PC-3 (cell line): ENCODE measurements around the gene CHCHD2. TPM values are rescaled to one million over a fixed set of nuclear protein-coding genes. Genes with fewer than 3 reads are reported as not detected.

ENCODE experiments used
- ATAC-seq: fragments of 200-7000 bp; cut with Tn5 transposase; 2 replicates; pipeline ENCODE4 v1.9.1; 2020; ENCODE audit warnings: mild to moderate bottlenecking, moderate library complexity
- BruUV-seq: library from RNA; stranded (reverse); fragments of 400-500 nt; replicated peaks from 2 replicates; lab custom pipeline; 2021; lab: Mats Ljungman, UMichigan
- CTCF ChIA-PET: fragments of 300-600 bp; sonication (Branson Sonifier 250); formaldehyde crosslinking; loops from one replicate; lab custom pipeline; 2022; ENCODE audit warnings: antibody characterized with exemption; lab: Charles Lee
- POLR2A ChIA-PET: fragments of 300-600 bp; sonication (Branson Sonifier 250); formaldehyde crosslinking; loops from one replicate; lab custom pipeline; 2022; ENCODE audit warnings: antibody characterized with exemption; ENCODE audit not compliant: unreplicated experiment; lab: Charles Lee
- DNase-seq: peaks from one replicate; pipeline ENCODE4 v3.0.0-alpha.2; 2015
- H2AFZ ChIP-seq: fragments of 300-600 bp; sonication (generic); 2 replicates; pipeline ENCODE4 v1.6.0; 2016; ENCODE audit warnings: antibody characterized with exemption, low read length
- H3F3A ChIP-seq: fragments of 300-600 bp; sonication (generic); one replicate; pipeline ENCODE4 v1.6.0; 2017; ENCODE audit warnings: antibody characterized with exemption, low read length, control low read depth, mild to moderate bottlenecking; ENCODE audit not compliant: unreplicated experiment
- H3K27ac ChIP-seq: fragments of 300-600 bp; sonication (generic); 2 replicates; pipeline ENCODE4 v1.5.1; 2016; ENCODE audit warnings: mild to moderate bottlenecking, low read length
- H3K27me3 ChIP-seq: fragments of 300-600 bp; sonication (generic); 2 replicates; pipeline ENCODE4 v1.6.1; 2016; ENCODE audit warnings: low read length, mixed read lengths
- H3K36me3 ChIP-seq: fragments of 300-600 bp; sonication (generic); 2 replicates; pipeline ENCODE4 v1.6.1; 2016; ENCODE audit warnings: low read depth, mixed run types, low read length, mixed read lengths
- H3K4me1 ChIP-seq: fragments of 300-600 bp; sonication (generic); 2 replicates; pipeline ENCODE4 v1.5.1; 2016; ENCODE audit warnings: low read length; ENCODE audit not compliant: insufficient read depth
- H3K4me2 ChIP-seq: fragments of 300-600 bp; sonication (generic); 2 replicates; pipeline ENCODE4 v1.6.0; 2016; ENCODE audit warnings: low read length
- H3K4me3 ChIP-seq: fragments of 300-600 bp; sonication (generic); 2 replicates; pipeline ENCODE4 v1.5.1; 2016; ENCODE audit warnings: mild to moderate bottlenecking, low read length, mixed read lengths
- H3K79me2 ChIP-seq: fragments of 300-600 bp; sonication (generic); 2 replicates; pipeline ENCODE4 v1.6.1; 2017; ENCODE audit warnings: low read length, mixed read lengths
- H3K9ac ChIP-seq: fragments of 300-600 bp; sonication (generic); 2 replicates; pipeline ENCODE4 v1.6.0; 2016; ENCODE audit warnings: mild to moderate bottlenecking, low read length
- H3K9me2 ChIP-seq: fragments of 300-600 bp; sonication (generic); replicated peaks from 2 replicates; pipeline ENCODE4 v1.6.1; 2016; ENCODE audit warnings: mixed run types, low read length, mixed read lengths
- H3K9me3 ChIP-seq: fragments of 300-600 bp; sonication (generic); 2 replicates; pipeline ENCODE4 v1.6.1; 2016; ENCODE audit warnings: low read length, mixed read lengths
- H4K20me1 ChIP-seq: fragments of 300-600 bp; sonication (generic); 2 replicates; pipeline ENCODE4 v1.6.1; 2016; ENCODE audit warnings: low read length, mixed read lengths
- EZH2 ChIP-seq: fragments of 300-600 bp; sonication (generic); IDR thresholded peaks from one replicate; pipeline ENCODE4 v1.6.1; 2017; ENCODE audit warnings: antibody characterized with exemption, mild to moderate bottlenecking, low read length; ENCODE audit not compliant: unreplicated experiment
- EZH2phosphoT487 ChIP-seq: fragments of 300-600 bp; sonication (generic); IDR thresholded peaks from 2 replicates; pipeline ENCODE4 v1.6.1; 2018; ENCODE audit warnings: mild to moderate bottlenecking, antibody characterized with exemption, low read length, borderline replicate concordance
- intact Hi-C: fragments of 100-400 bp; cut with micrococcal nuclease; formaldehyde crosslinking; loops from 2 replicates; pipeline ENCODE4 v1.9.0; 2023
- total RNA-seq: library from RNA; depleted of rRNA; stranded (reverse); fragments of >200 nt; gene quantifications from 2 replicates; pipeline ENCODE4 v1.2.3, GENCODE V29; 2014; rRNA removed
- TF ChIP-seq, protein P1 (sequence below): fragments of 300-600 bp; sonication (generic); conservative IDR thresholded peaks from 2 replicates; pipeline ENCODE4 v1.5.1; 2017; ENCODE audit warnings: antibody characterized with exemption, low read depth, mild to moderate bottlenecking, low read length

The CHCHD2 gene
- total RNA-seq, 1 experiment from 2014 or later: 578 TPM

DNA sequence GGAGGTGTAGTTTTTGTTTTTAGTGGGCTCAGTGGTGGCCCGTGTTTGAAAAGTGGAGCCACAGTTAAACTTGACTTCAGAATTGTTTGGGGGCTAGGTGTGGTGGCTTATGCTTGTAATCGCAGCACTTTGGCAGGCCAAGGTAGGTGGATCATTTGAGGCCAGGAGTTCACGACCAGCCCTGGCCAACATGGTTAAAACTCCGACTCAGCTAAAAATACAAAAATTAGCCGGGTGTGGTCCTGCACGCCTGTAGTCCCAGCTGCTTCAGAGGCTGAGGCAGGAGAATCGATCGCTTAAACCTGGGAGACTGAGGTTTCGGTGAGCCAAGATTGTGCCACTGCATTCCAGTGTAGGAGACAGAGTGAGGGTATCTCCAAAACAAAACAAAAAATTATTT lies 52.9 kb downstream of the CHCHD2 start:
- no peaks in the 10 kb centered on the region for H3K9me3 ChIP-seq
- H3F3A ChIP-seq: no peaks in the 10 kb centered on the region
- no peaks in the 10 kb centered on the region for H3K27me3 ChIP-seq
- peaks cover 78% of the 10 kb centered on the region for H3K79me2 ChIP-seq
- peak overlapping the region; percentile 100 for H3K9ac ChIP-seq
- BruUV-seq: no TSS peak
- H3K27ac ChIP-seq: no peak overlapping the region
- ChIA-PET CTCF (no interaction called here), POLR2A (no interaction called here)
- H3K4me3 ChIP-seq: peak overlapping the region; percentile 99
- H2AFZ ChIP-seq: no peak overlapping the region
- H3K4me2 ChIP-seq: peak overlapping the region; percentile 90
- DNase-seq: no peak
- H3K9me2 ChIP-seq: no peaks in the 10 kb centered on the region
- peaks cover 31% of the 10 kb centered on the region for H4K20me1 ChIP-seq
- peaks cover 52% of the 10 kb centered on the region for H3K36me3 ChIP-seq
- TF ChIP-seq EZH2phosphoT487 (no peak), EZH2 (no peak)
- TF ChIP-seq, protein P1, sequence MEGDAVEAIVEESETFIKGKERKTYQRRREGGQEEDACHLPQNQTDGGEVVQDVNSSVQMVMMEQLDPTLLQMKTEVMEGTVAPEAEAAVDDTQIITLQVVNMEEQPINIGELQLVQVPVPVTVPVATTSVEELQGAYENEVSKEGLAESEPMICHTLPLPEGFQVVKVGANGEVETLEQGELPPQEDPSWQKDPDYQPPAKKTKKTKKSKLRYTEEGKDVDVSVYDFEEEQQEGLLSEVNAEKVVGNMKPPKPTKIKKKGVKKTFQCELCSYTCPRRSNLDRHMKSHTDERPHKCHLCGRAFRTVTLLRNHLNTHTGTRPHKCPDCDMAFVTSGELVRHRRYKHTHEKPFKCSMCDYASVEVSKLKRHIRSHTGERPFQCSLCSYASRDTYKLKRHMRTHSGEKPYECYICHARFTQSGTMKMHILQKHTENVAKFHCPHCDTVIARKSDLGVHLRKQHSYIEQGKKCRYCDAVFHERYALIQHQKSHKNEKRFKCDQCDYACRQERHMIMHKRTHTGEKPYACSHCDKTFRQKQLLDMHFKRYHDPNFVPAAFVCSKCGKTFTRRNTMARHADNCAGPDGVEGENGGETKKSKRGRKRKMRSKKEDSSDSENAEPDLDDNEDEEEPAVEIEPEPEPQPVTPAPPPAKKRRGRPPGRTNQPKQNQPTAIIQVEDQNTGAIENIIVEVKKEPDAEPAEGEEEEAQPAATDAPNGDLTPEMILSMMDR: no peak
- peaks cover 42% of the 10 kb centered on the region for H3K4me1 ChIP-seq
- ATAC-seq: no peak
- intact Hi-C loops: loop anchor here (5.0 kb wide), 1 partner anchor 86 kb away; no protein-coding TSS in a partner anchor

Other genes starting within 250 kb of the CHCHD2 start
- gene SEPTIN14, start 243.7 kb downstream of the CHCHD2 start, total RNA-seq: not detected in 2 replicates
- 2.0 and 2.1 TPM in 2 replicates for gene ZNF713, start 219.0 kb downstream of the CHCHD2 start, total RNA-seq
- gene MRPS17, start 154.6 kb downstream of the CHCHD2 start, total RNA-seq: 16.9 and 20.1 TPM in 2 replicates
- 63.9 and 65.8 TPM in 2 replicates for gene NIPSNAP2, start 141.9 kb downstream of the CHCHD2 start, total RNA-seq
- 54.0 and 66.3 TPM in 2 replicates for gene PSPH, start 55.0 kb downstream of the CHCHD2 start, total RNA-seq
- 316 and 338 TPM in 2 replicates for gene CCT6A, start 54.7 kb downstream of the CHCHD2 start, total RNA-seq
- 57.4 and 65.6 TPM in 2 replicates for gene SUMF2, start 42.2 kb downstream of the CHCHD2 start, total RNA-seq
- 0.75 and 1.3 TPM in 2 replicates for gene PHKG1, start 13.5 kb downstream of the CHCHD2 start, total RNA-seq
- not detected in 2 replicates for gene NUPR2, start 9.9 kb upstream of the CHCHD2 start, total RNA-seq